ENCODE results near the gene TIMELESS. TPM values are rescaled to one million over a fixed set of nuclear protein-coding genes. Genes with fewer than 3 reads are reported as not detected.

Gene TIMELESS
- total RNA-seq, 1 experiment from 2014 or later = 30.9 TPM

DNA sequence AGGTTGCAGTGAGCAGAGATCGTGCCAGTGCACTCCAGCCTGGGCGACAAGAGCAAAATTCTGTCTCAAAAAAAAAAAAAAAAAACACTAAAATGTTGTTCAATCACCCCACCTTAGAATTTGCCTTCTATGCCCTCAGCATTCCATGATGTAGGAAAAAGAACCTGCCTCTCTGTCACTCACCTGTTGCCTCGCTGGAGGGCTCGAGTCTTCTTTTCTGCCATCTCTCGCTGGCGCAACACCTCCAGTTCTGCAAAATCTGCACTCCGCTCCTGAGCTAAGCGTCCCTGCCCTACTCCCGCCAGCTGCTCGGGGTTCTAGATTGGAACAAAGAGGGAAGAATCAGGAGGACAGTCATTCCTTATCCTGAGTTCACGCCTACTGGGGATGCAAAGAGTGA lies 17.9 kb downstream of the TIMELESS start:
- Histone ChIP-seq H3F3A (ENCODE audit: insufficient read depth, low read depth) (no peaks in the 10 kb centered on the region), H3K27me3 (ENCODE audit: insufficient read depth, low read depth) (no peaks in the 10 kb centered on the region), H3K4me3 (no peak overlapping the region), H3K9me3 (ENCODE audit: insufficient read depth, low read depth) (no peaks in the 10 kb centered on the region), H3K36me3 (ENCODE audit: low read depth) (no peaks in the 10 kb centered on the region), H4K20me1 (ENCODE audit: insufficient read depth) (no peaks in the 10 kb centered on the region), H3K79me2 (ENCODE audit: low read depth) (no peaks in the 10 kb centered on the region), H3K27ac (no peak overlapping the region), H3K4me2 (no peak overlapping the region), H3K9me2 (ENCODE audit: insufficient read depth) (no peaks in the 10 kb centered on the region), H3K4me1 (replicated peaks; ENCODE audit: insufficient read depth) (no peaks in the 10 kb centered on the region), H2AFZ (no peak overlapping the region)
- intact Hi-C loops (cut with micrococcal nuclease; ENCODE audit: unreplicated experiment) = no loop called here
- ChIA-PET CTCF (no interaction called here), POLR2A (ENCODE audit: unreplicated experiment) (no interaction called here)
- DNase-seq = no peak
- TF ChIP-seq EZH2 (IDR thresholded peaks at IDR 0.05; ENCODE audit: low read depth) = no peak
- TF ChIP-seq, protein P1, sequence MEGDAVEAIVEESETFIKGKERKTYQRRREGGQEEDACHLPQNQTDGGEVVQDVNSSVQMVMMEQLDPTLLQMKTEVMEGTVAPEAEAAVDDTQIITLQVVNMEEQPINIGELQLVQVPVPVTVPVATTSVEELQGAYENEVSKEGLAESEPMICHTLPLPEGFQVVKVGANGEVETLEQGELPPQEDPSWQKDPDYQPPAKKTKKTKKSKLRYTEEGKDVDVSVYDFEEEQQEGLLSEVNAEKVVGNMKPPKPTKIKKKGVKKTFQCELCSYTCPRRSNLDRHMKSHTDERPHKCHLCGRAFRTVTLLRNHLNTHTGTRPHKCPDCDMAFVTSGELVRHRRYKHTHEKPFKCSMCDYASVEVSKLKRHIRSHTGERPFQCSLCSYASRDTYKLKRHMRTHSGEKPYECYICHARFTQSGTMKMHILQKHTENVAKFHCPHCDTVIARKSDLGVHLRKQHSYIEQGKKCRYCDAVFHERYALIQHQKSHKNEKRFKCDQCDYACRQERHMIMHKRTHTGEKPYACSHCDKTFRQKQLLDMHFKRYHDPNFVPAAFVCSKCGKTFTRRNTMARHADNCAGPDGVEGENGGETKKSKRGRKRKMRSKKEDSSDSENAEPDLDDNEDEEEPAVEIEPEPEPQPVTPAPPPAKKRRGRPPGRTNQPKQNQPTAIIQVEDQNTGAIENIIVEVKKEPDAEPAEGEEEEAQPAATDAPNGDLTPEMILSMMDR (conservative IDR thresholded peaks at IDR 0.05) = no peak
- BruUV-seq (replicated peaks) = no TSS peak

- ChIA-PET CTCF (no interaction called here), POLR2A (ENCODE audit: unreplicated experiment) (interaction anchor here (0.6 kb wide), 1 partner anchor 40 kb away, joined by 3 read pairs; no protein-coding TSS in a partner anchor)
- BruUV-seq (replicated peaks) = no TSS peak
- H2AFZ ChIP-seq = no peak overlapping the region
- H3K4me1 ChIP-seq (replicated peaks; ENCODE audit: insufficient read depth) = no peaks in the 10 kb centered on the region
- intact Hi-C loops (cut with micrococcal nuclease; ENCODE audit: unreplicated experiment) = no loop called here
- H3K27ac ChIP-seq = no peak overlapping the region
- H3K36me3 ChIP-seq (ENCODE audit: low read depth) = 0 out of 2 replicates have a peak, but pooled peaks cover 4% of the 10 kb centered on the region
- H3F3A ChIP-seq (ENCODE audit: insufficient read depth, low read depth) = no peaks in the 10 kb centered on the region
- no peaks in the 10 kb centered on the region for H3K9me3 ChIP-seq (ENCODE audit: insufficient read depth, low read depth)
- H3K79me2 ChIP-seq (ENCODE audit: low read depth) = no peaks in the 10 kb centered on the region
- no peak overlapping the region for H3K4me2 ChIP-seq
- no peak overlapping the region for H3K4me3 ChIP-seq
- TF ChIP-seq, protein P1 (conservative IDR thresholded peaks at IDR 0.05) = no peak
- TF ChIP-seq EZH2 (IDR thresholded peaks at IDR 0.05; ENCODE audit: low read depth) = no peak
- DNase-seq = no peak
- no peaks in the 10 kb centered on the region for H4K20me1 ChIP-seq (ENCODE audit: insufficient read depth)
- no peaks in the 10 kb centered on the region for H3K9me2 ChIP-seq (ENCODE audit: insufficient read depth)
- H3K27me3 ChIP-seq (ENCODE audit: insufficient read depth, low read depth) = no peaks in the 10 kb centered on the region
Observed at GRCh38 chr12:56425940-56426438, 23.2 kb downstream of the TIMELESS start.

DNA sequence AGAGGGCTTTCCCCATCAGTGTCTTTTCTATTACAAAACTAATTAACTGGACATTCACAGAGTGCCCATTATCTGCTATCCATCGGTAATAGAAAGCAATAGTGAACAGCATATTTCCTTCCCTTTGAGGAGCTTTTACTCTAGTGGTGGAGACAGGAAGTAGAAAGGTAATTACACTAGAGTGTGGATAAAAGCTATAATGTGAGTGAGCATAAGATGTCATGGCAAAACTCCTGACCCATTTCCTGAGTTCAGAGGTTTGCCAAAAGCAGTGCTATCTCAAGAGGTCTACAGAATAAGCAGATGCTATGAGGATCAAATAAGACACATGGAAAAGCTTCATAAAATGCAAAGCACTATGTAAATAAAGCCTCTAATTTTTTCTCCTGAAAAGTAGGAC lies 24.0 kb downstream of the TIMELESS start:
- no peaks in the 10 kb centered on the region for H3K9me2 ChIP-seq (ENCODE audit: insufficient read depth)
- H4K20me1 ChIP-seq (ENCODE audit: insufficient read depth) = no peaks in the 10 kb centered on the region
- H3K27me3 ChIP-seq (ENCODE audit: insufficient read depth, low read depth) = no peaks in the 10 kb centered on the region
- H3K4me1 ChIP-seq (replicated peaks; ENCODE audit: insufficient read depth) = no peaks in the 10 kb centered on the region
- no peaks in the 10 kb centered on the region for H3K79me2 ChIP-seq (ENCODE audit: low read depth)
- no peaks in the 10 kb centered on the region for H3F3A ChIP-seq (ENCODE audit: insufficient read depth, low read depth)
- DNase-seq = no peak
- TF ChIP-seq, protein P1 (conservative IDR thresholded peaks at IDR 0.05) = no peak
- TF ChIP-seq EZH2 (IDR thresholded peaks at IDR 0.05; ENCODE audit: low read depth) = no peak
- H3K36me3 ChIP-seq (ENCODE audit: low read depth) = 0 out of 2 replicates have a peak, but pooled peaks cover 4% of the 10 kb centered on the region
- CTCF ChIA-PET = no interaction called here
- no peak overlapping the region for H3K27ac ChIP-seq
- H2AFZ ChIP-seq = no peak overlapping the region
- POLR2A ChIA-PET (ENCODE audit: unreplicated experiment) = interaction anchor here (0.5 to 0.6 kb wide), 2 partner anchors 39 to 43 kb away, joined by 3 read pairs; no protein-coding TSS in a partner anchor
- no peak overlapping the region for H3K4me3 ChIP-seq
- H3K4me2 ChIP-seq = no peak overlapping the region
- intact Hi-C loops (cut with micrococcal nuclease; ENCODE audit: unreplicated experiment) = no loop called here
- no peaks in the 10 kb centered on the region for H3K9me3 ChIP-seq (ENCODE audit: insufficient read depth, low read depth)
- BruUV-seq (replicated peaks) = no TSS peak
